H9 (cell line): Measurements from ENCODE around the gene KNG1. TPM values are rescaled to one million over a fixed set of nuclear protein-coding genes. Genes with fewer than 3 reads are reported as not detected.

Experiments
- DNase-seq: peaks from one replicate; pipeline ENCODE4 v3.0.0-alpha.2; 2017
- H2AFZ ChIP-seq: one replicate; pipeline ENCODE4 v1.6.1; 2013; ENCODE audit warnings: mild to moderate bottlenecking, low read length, control low read depth, moderate library complexity
- H2AK5ac ChIP-seq: 2 replicates; pipeline ENCODE4 v1.6.1; 2013; ENCODE audit warnings: low read length, control low read depth, mixed read lengths; ENCODE audit not compliant: insufficient read length
- H2BK120ac ChIP-seq: one replicate; pipeline ENCODE4 v1.6.1; 2013; ENCODE audit warnings: low read depth, mild to moderate bottlenecking, low read length, control low read depth, inconsistent platforms; ENCODE audit not compliant: poor library complexity, severe bottlenecking
- H2BK12ac ChIP-seq: 2 replicates; pipeline ENCODE4 v1.6.1; 2013; ENCODE audit warnings: low read length, control low read depth, mixed read lengths, low read depth; ENCODE audit not compliant: insufficient read length
- H2BK15ac ChIP-seq: 2 replicates; pipeline ENCODE4 v1.6.1; 2013; ENCODE audit warnings: low read depth, low read length, control low read depth
- H2BK20ac ChIP-seq: one replicate; pipeline ENCODE4 v1.6.1; 2013; ENCODE audit warnings: low read depth, mild to moderate bottlenecking, low read length, control low read depth, inconsistent platforms; ENCODE audit not compliant: poor library complexity, severe bottlenecking
- H2BK5ac ChIP-seq: 2 replicates; pipeline ENCODE4 v1.6.1; 2013; ENCODE audit warnings: low read length, control low read depth, mixed read lengths; ENCODE audit not compliant: insufficient read length
- H3K14ac ChIP-seq: 2 replicates; pipeline ENCODE4 v1.6.1; 2013; ENCODE audit warnings: low read length, control low read depth; ENCODE audit not compliant: insufficient read depth
- H3K18ac ChIP-seq: 2 replicates; pipeline ENCODE4 v1.6.1; 2013; ENCODE audit warnings: low read depth, mild to moderate bottlenecking, mixed read lengths, low read length, control low read depth; ENCODE audit not compliant: insufficient read length
- H3K23ac ChIP-seq: 2 replicates; pipeline ENCODE4 v1.6.1; 2013; ENCODE audit warnings: low read length, control low read depth, mixed read lengths, low read depth; ENCODE audit not compliant: insufficient read length
- H3K23me2 ChIP-seq: 2 replicates; pipeline ENCODE4 v1.6.1; 2013; ENCODE audit warnings: low read depth, mild to moderate bottlenecking, mixed read lengths, low read length, control low read depth; ENCODE audit not compliant: insufficient read length, poor library complexity, severe bottlenecking
- H3K27ac ChIP-seq: 2 replicates; pipeline ENCODE4 v1.5.1; 2013; ENCODE audit warnings: low read length, control low read depth, mixed read lengths, low read depth; ENCODE audit not compliant: insufficient read length
- H3K27me3 ChIP-seq: 2 replicates; pipeline ENCODE4 v1.6.1; 2013; ENCODE audit warnings: low read length, control low read depth, inconsistent platforms; ENCODE audit not compliant: insufficient read depth
- H3K4ac ChIP-seq: 2 replicates; pipeline ENCODE4 v1.6.1; 2013; ENCODE audit warnings: low read depth, mild to moderate bottlenecking, control low read depth, inconsistent platforms, low read length, moderate library complexity
- H3K4me1 ChIP-seq: 2 replicates; pipeline ENCODE4 v1.6.1; 2013; ENCODE audit warnings: low read length, control low read depth, inconsistent platforms; ENCODE audit not compliant: insufficient read depth
- H3K4me2 ChIP-seq: 2 replicates; pipeline ENCODE4 v1.6.1; 2013; ENCODE audit warnings: low read length, control low read depth, mixed read lengths; ENCODE audit not compliant: insufficient read length, insufficient read depth
- H3K56ac ChIP-seq: 2 replicates; pipeline ENCODE4 v1.6.1; 2013; ENCODE audit warnings: low read depth, mild to moderate bottlenecking, mixed read lengths, low read length, control low read depth; ENCODE audit not compliant: insufficient read length
- H3K79me1 ChIP-seq: 2 replicates; pipeline ENCODE4 v1.6.1; 2013; ENCODE audit warnings: low read depth, mild to moderate bottlenecking, moderate library complexity, low read length, control low read depth, inconsistent platforms; ENCODE audit not compliant: insufficient read depth, poor library complexity, severe bottlenecking
- H3K79me2 ChIP-seq: 2 replicates; pipeline ENCODE4 v1.6.1; 2013; ENCODE audit warnings: low read length, control low read depth, inconsistent platforms; ENCODE audit not compliant: insufficient read depth
- H3K9ac ChIP-seq: 2 replicates; pipeline ENCODE4 v1.6.1; 2013; ENCODE audit warnings: low read length, control low read depth, mixed read lengths; ENCODE audit not compliant: insufficient read length; ENCODE audit errors: extremely low read depth
- H3K9me3 ChIP-seq: one replicate; pipeline ENCODE4 v1.6.1; 2013; ENCODE audit warnings: low read depth, low read length, inconsistent platforms; ENCODE audit not compliant: control insufficient read depth
- H3T11ph ChIP-seq: one replicate; pipeline ENCODE4 v1.6.1; 2013; ENCODE audit warnings: mild to moderate bottlenecking, low read length, control low read depth, inconsistent platforms
- H4K20me1 ChIP-seq: one replicate; pipeline ENCODE4 v1.6.1; 2013; ENCODE audit not compliant: control insufficient read depth, insufficient read length, insufficient read depth
- H4K5ac ChIP-seq: 2 replicates; pipeline ENCODE4 v1.6.1; 2013; ENCODE audit warnings: low read depth, mild to moderate bottlenecking, mixed read lengths, low read length, control low read depth; ENCODE audit not compliant: insufficient read length
- H4K8ac ChIP-seq: replicated peaks from 2 replicates; pipeline ENCODE4 v1.6.1; 2013; ENCODE audit warnings: low read length, control low read depth, mixed read lengths, low read depth; ENCODE audit not compliant: insufficient read length
- H4K91ac ChIP-seq: 2 replicates; pipeline ENCODE4 v1.6.1; 2013; ENCODE audit warnings: low read depth, mild to moderate bottlenecking, moderate library complexity, mixed read lengths, low read length, control low read depth; ENCODE audit not compliant: insufficient read length
- H3K27ac Mint-ChIP-seq, 3 experiments: 2 replicates in 2 of 3; 3 replicates in 1 of 3; pipeline ENCODE4 v1.8.0; 2020 to 2021; ENCODE audit warnings: mixed read lengths in 3 of 3, mild to moderate bottlenecking in 1 of 3, moderate library complexity in 1 of 3
- H3K27me3 Mint-ChIP-seq: 2 replicates; pipeline ENCODE4 v1.8.0; 2021; ENCODE audit warnings: low read depth, mild to moderate bottlenecking, moderate library complexity, mixed read lengths
- H3K36me3 Mint-ChIP-seq, 3 experiments: 2 replicates in 2 of 3; 3 replicates in 1 of 3; pipeline ENCODE4 v1.8.0; 2020 to 2021; ENCODE audit warnings: low read depth in 3 of 3, mixed read lengths in 3 of 3; ENCODE audit not compliant: insufficient read depth in 1 of 3
- H3K4me1 Mint-ChIP-seq, 2 experiments: 2 replicates each; pipeline ENCODE4 v1.8.0; 2020; ENCODE audit warnings: mixed read lengths in 2 of 2
- H3K4me3 Mint-ChIP-seq, 2 experiments: 2 replicates in 1 of 2; 3 replicates in 1 of 2; pipeline ENCODE4 v1.8.0; 2020 to 2021; ENCODE audit warnings: mild to moderate bottlenecking in 2 of 2, mixed read lengths in 2 of 2, moderate library complexity in 1 of 2
- H3K9me3 Mint-ChIP-seq, 2 experiments: 2 replicates in 1 of 2; 3 replicates in 1 of 2; pipeline ENCODE4 v1.8.0; 2020; ENCODE audit warnings: mild to moderate bottlenecking in 2 of 2, mixed read lengths in 2 of 2, moderate library complexity in 1 of 2
- CTCF ChIP-seq: fragments of 200-600 bp; sonication (generic); conservative IDR thresholded peaks from 3 replicates; pipeline ENCODE4 v1.8.0; 2021; ENCODE audit warnings: antibody characterized with exemption, mild to moderate bottlenecking
- WGBS: extraction: QIAGEN DNeasy Blood & Tissue Kit; methylation state at CpG from one replicate; pipeline ENCODE4 v1.1.7; 2013; ENCODE audit warnings: missing lambda C conversion rate, low lambda C conversion rate, mixed read lengths; ENCODE audit not compliant: insufficient read length; ENCODE audit errors: extremely low coverage; 5-methylcytosine and 5-hydroxymethylcytosine counted together
- total RNA-seq: library from RNA; stranded (reverse); gene quantifications from 2 replicates; pipeline ENCODE4 v1.2.1, GENCODE V29; 2021

KNG1 gene
- total RNA-seq, 1 experiment from 2014 or later, result not detected

- Histone ChIP-seq H2BK5ac (no peak overlapping the region), H3K79me2 (no peaks in the 10 kb centered on the region), H3K23ac (no peak overlapping the region), H3K79me1 (no peaks in the 10 kb centered on the region), H3K56ac (no peak overlapping the region), H4K8ac (no peak overlapping the region), H3K4me2 (no peak overlapping the region), H3T11ph (no peak overlapping the region), H3K4ac (no peak overlapping the region), H3K14ac (no peak overlapping the region), H3K23me2 (no peaks in the 10 kb centered on the region), H2BK12ac (no peak overlapping the region), H3K9ac (no peak overlapping the region), H3K18ac (no peak overlapping the region), H3K27ac (no peak overlapping the region), H4K91ac (no peak overlapping the region), H2BK20ac (no peak overlapping the region), H4K20me1 (no peaks in the 10 kb centered on the region), H2AFZ (no peak overlapping the region), H3K9me3 (no peaks in the 10 kb centered on the region), H2BK120ac (no peak overlapping the region), H4K5ac (no peak overlapping the region), H2BK15ac (no peak overlapping the region), H2AK5ac (no peak overlapping the region), H3K27me3 (no peaks in the 10 kb centered on the region), H3K4me1 (peaks cover 8% of the 10 kb centered on the region; the same call in 1 of the 2 replicates)
- peaks cover 2% of the 10 kb centered on the region for H3K27me3 Mint-ChIP-seq
- no CpG with 5 or more reads among the region's 3 CpGs for WGBS
- H3K4me3 Mint-ChIP-seq, result no peak overlapping the region
- DNase-seq, result no peak
- no peaks in the 10 kb centered on the region; a peak in 1 of 7 replicates for H3K36me3 Mint-ChIP-seq
- peaks cover 18 to 19% of the 10 kb centered on the region in 2 experiments for H3K4me1 Mint-ChIP-seq
- no peak for TF ChIP-seq CTCF
- H3K9me3 Mint-ChIP-seq, result no peaks in the 10 kb centered on the region
- no peak overlapping the region; a peak in 1 of 7 replicates for H3K27ac Mint-ChIP-seq
Measured at GRCh38 chr3:186743666-186744065, 26.5 kb downstream of the KNG1 start.
